ENCODE data around the gene RAPSN. TPM values are rescaled to one million over a fixed set of nuclear protein-coding genes. Genes with fewer than 3 reads are reported as not detected.

RAPSN gene
- total RNA-seq, 1 donor from 2014 or later, result not detected

- DNase-seq (ENCODE audit: low read depth), result no peak
- H3K4me3 ChIP-seq (ENCODE audit: low read depth, low read length), result no peak overlapping the region
- TF ChIP-seq, protein P1, sequence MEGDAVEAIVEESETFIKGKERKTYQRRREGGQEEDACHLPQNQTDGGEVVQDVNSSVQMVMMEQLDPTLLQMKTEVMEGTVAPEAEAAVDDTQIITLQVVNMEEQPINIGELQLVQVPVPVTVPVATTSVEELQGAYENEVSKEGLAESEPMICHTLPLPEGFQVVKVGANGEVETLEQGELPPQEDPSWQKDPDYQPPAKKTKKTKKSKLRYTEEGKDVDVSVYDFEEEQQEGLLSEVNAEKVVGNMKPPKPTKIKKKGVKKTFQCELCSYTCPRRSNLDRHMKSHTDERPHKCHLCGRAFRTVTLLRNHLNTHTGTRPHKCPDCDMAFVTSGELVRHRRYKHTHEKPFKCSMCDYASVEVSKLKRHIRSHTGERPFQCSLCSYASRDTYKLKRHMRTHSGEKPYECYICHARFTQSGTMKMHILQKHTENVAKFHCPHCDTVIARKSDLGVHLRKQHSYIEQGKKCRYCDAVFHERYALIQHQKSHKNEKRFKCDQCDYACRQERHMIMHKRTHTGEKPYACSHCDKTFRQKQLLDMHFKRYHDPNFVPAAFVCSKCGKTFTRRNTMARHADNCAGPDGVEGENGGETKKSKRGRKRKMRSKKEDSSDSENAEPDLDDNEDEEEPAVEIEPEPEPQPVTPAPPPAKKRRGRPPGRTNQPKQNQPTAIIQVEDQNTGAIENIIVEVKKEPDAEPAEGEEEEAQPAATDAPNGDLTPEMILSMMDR (conservative IDR thresholded peaks at IDR 0.05; ENCODE audit: low read depth, low read length), result no peak
These were observed 45.8 kb downstream of the RAPSN start for GRCh38 chr11:47403135-47403534.

DNA sequence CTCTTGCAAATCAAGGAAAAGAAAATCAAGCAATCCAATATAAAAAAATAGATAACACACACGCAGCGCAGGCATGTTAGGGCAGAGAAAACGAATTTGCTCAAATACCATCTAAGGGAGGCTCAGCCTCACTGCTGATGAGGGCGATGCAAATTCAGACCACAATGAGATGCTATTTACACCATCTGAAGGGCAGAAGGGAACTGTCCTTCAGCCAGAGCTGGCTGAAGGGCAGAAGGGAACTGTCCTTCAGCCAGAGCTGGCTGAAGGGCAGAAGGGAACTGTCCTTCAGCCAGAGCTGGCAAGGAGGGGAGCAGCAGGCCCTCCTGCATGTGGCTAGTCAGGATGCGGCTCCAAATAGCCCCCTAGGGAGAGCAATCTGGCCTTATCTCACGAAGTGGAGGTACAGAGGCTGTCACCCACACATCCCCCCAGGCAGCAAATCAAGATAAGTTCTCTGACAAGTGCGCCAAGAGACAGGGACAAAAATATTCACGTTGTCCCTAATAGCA is 48.1 kb downstream of the RAPSN start:
- no peak overlapping the region for H3K4me3 ChIP-seq (ENCODE audit: low read depth, low read length)
- TF ChIP-seq, protein P1 (conservative IDR thresholded peaks at IDR 0.05; ENCODE audit: low read depth, low read length), result no peak
- DNase-seq (ENCODE audit: low read depth), result no peak

- TF ChIP-seq, protein P1 (conservative IDR thresholded peaks at IDR 0.05; ENCODE audit: low read depth, low read length), result no peak
- peak overlapping the region; percentile 46 for H3K4me3 ChIP-seq (ENCODE audit: low read depth, low read length)
- no peak for DNase-seq (ENCODE audit: low read depth)
These were observed 48.8 kb downstream of the RAPSN start for GRCh38 chr11:47399860-47400767.

DNA sequence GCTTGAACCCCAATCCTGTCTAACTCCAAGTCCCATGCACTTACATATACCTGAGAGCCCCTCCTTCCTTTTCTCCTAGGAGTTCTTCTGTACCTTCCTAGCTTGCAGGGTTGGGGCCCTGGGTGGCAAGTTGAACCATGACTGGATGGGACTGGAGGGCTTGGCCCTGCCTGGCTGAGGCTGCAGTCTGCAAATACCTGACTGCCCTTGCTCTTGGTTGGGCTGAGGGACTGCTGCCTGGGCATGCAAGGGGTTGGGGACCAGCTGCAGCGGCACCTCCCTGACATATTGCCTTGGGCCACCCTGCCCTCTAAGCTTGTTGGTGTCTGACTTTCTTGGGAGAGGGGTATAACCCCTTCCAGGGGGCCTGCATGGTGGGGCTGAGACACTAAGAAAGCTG is 50.4 kb downstream of the RAPSN start:
- DNase-seq (ENCODE audit: low read depth), result no peak

DNA sequence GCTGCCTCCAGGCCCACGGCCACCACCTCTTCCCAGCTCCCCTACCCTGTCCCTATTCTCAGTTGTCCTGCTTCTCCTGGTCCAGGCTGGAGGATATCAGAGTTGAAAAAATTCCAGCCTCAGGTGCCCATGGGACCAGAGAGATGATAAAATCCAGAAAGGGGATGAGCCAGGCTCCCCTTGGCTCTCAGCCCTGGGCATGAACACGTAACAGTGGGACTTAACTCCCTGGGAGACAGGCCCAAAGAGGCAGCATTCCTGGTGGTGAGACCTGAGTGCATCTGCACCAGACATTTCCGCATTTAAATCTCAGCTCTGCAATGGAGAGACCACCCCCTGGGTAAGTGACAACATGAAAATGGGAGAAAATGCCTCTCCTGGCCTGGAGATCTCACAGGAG is 50.9 kb downstream of the RAPSN start:
- TF ChIP-seq, protein P1 (conservative IDR thresholded peaks at IDR 0.05; ENCODE audit: low read depth, low read length), result no peak
- H3K4me3 ChIP-seq (ENCODE audit: low read depth, low read length), result no peak overlapping the region

More for the DNA sequence above, 50.4 kb downstream of the RAPSN start:
- TF ChIP-seq, protein P1 (conservative IDR thresholded peaks at IDR 0.05; ENCODE audit: low read depth, low read length), result no peak
- no peak overlapping the region for H3K4me3 ChIP-seq (ENCODE audit: low read depth, low read length)

GRCh38 chr11:47396049-47396320 is 53.0 kb downstream of the RAPSN start:
- TF ChIP-seq, protein P1 (conservative IDR thresholded peaks at IDR 0.05; ENCODE audit: low read depth, low read length), result no peak
- no peak for DNase-seq (ENCODE audit: low read depth)
- no peak overlapping the region for H3K4me3 ChIP-seq (ENCODE audit: low read depth, low read length)

More for the DNA sequence above, 50.9 kb downstream of the RAPSN start:
- DNase-seq (ENCODE audit: low read depth), result no peak

All from epithelial cell of proximal tubule (primary cell).